Erythroblast (primary cell): ENCODE results near the gene RPL35.

ENCODE experiments used
- GATA1 ChIP-seq: IDR thresholded peaks from 2 replicates; pipeline ENCODE4 v1.6.1; 2011; ENCODE audit warnings: low read depth, mild to moderate bottlenecking, control low read depth, low read length, moderate library complexity
- POLR2A ChIP-seq: IDR thresholded peaks from 2 replicates; pipeline ENCODE4 v1.6.1; 2011; ENCODE audit warnings: mild to moderate bottlenecking, low read length

DNA sequence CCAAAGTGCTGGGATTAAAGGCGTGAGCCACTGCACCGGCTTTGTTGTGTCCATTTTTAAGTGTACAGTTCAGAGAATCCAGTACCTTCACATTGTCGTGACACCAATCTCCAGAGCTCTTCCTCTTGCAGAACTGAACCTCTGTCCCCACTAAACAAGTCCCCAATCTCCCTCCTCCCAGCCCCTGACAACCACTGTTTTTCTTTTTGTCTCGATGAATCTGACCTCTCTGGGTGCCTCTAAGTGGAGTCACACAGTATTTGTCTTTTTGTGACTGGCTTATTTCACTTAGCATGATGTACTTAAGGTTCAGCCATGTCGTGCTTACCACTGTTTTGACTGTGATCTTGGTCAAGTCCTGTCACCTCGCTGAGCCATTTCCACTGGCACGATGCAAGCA lies 6.9 kb downstream of the RPL35 start:
- TF ChIP-seq POLR2A, result no peak
- TF ChIP-seq GATA1, result no peak
